AG08396 (cell line): ENCODE data around the gene EGFL8.

Source experiments
- DNase-seq: peaks from one replicate; pipeline ENCODE4 v3.0.0; 2012; ENCODE audit warnings: low spot score, mixed read lengths

The EGFL8 gene

GRCh38 chr6:32146687-32147086 is 17.7 kb upstream of the EGFL8 start:
- DNase-seq: no peak

- DNase-seq: no peak
Measured at GRCh38 chr6:32147401-32148132, 16.8 kb upstream of the EGFL8 start.

DNA sequence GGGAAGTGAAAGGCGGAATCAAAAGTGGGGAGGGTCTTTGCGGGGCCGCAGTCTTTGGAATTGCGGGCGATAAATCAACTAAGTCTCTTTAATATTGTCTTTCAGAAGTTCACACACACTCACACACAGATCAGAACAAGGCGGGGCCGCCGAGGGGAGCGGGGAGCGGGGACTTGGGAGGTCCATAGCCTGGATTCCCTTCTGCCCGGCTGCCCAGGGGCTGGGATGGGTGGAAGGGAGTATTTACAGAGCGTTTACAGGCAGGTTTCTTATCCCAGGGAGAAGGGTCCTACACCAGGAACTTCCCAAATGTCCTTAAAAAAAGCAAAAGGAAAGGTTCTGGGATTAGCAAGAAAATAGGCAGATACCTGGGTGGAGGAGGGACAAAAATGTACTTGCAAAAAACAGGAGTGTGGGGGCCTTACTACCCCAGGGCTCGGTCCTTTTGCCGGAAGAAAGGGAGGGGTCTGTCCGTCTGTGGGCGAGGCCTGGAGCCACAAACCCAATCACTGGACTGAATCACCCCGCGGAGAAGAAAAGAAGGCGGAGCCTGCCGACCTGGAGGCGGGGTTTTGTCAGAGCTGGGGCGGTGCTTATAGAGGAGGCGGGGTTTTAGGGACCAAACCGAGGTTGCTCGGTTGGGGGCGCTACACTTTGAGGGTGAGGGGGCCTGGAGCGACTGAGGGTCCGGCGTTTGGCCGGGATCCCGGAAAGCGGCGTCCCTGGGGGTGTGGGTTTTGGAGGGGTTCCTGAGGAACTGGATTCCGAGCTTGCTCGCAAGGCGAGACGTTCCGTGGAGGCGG is 15.9 kb upstream of the EGFL8 start:
- DNase-seq: no peak

GRCh38 chr6:32149092-32149755 is 15.2 kb upstream of the EGFL8 start:
- DNase-seq: no peak

- no peak for DNase-seq
Measured at GRCh38 chr6:32149932-32150870, 14.2 kb upstream of the EGFL8 start.

- DNase-seq: no peak
Measured at GRCh38 chr6:32151181-32151862, 13.1 kb upstream of the EGFL8 start.

DNA sequence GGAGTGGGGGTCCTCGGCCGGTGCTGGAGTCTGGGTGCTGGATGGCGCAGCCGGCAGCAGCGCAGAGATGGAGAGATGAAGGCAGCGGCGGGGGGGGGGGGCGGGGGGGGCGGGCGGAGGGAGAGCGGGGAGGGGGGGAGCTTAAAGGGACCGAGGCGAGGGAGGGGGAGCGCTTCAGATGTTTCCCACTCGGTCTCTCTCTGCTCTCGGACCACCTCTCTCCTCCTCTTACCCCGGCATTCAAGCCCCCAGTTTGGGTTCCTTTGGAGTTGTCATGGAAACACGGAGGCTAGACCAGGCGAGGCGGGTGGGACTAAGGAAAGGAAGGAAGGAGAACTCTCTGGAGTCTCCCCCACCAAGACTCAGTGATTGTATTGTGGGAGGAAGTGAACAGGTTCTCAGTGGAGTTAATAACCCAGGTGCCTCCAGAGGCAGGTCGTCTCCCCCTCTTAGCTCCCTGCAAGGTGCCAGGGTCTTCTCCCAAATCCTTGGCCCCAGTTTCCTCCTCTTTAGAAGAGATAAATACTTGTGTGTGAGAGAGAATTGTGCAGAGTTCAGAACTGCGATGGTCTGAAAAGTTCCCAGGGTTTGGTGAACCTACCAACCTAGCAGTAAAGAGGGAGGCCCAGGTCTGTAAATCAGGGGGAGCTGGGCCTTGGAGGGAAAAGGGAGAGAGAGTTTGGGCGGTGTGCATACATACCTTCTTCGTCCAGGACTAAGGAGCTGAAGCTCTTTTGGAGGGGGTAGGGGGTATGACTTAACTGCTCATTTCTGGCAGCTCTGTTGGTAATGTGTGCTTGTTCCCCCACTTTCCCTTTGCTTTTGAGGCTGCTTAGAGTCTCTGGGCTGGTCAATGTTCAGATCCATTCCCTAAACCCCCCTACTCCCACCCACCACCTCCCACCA is 12.3 kb upstream of the EGFL8 start, which contains the start of gene PRRT1:
PRRT1 (minus strand) TSS at position 77 of the 906 bp plus-strand sequence. CDS start 112 bp downstream, outside the sequence.
- DNase-seq: peak; percentile 48

DNA sequence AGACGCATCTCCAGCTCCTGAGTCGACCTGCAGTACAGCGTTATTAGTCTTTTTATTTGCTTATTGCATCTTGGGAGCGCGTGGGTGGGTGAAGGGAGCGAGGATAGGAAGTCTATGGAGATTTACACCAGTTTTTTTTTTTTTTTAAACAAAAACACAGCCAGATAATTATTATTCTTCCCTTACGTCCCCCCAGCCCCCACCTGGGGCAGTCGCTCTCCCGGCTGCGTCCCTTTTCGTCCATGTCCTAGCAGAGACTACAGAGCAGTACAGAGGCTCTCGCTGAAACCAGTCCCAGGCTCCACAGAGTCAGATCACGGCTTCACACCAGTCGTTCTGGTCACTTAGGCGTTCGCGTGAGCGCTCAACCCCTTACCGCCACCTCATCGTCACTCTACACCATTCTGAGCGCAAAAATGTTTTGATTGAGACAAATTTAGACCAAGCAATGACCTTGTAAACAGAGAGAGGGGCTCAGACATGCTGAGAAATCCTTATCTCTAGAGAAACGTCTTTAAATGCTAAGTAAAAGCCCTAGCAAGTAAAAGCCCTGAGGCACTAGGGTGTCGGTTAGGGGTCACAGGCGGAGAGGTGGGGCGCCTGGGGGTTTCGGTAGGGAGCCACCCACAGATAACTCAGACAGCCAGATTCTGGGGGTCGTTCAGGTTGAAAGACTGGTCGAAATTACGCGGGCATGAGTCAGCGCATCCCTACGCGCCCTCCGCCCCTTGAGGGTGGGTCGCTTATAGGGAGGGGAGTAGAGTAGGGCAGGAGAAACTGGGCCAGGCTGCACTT is 11.4 kb upstream of the EGFL8 start:
- peak; percentile 52 for DNase-seq

DNA sequence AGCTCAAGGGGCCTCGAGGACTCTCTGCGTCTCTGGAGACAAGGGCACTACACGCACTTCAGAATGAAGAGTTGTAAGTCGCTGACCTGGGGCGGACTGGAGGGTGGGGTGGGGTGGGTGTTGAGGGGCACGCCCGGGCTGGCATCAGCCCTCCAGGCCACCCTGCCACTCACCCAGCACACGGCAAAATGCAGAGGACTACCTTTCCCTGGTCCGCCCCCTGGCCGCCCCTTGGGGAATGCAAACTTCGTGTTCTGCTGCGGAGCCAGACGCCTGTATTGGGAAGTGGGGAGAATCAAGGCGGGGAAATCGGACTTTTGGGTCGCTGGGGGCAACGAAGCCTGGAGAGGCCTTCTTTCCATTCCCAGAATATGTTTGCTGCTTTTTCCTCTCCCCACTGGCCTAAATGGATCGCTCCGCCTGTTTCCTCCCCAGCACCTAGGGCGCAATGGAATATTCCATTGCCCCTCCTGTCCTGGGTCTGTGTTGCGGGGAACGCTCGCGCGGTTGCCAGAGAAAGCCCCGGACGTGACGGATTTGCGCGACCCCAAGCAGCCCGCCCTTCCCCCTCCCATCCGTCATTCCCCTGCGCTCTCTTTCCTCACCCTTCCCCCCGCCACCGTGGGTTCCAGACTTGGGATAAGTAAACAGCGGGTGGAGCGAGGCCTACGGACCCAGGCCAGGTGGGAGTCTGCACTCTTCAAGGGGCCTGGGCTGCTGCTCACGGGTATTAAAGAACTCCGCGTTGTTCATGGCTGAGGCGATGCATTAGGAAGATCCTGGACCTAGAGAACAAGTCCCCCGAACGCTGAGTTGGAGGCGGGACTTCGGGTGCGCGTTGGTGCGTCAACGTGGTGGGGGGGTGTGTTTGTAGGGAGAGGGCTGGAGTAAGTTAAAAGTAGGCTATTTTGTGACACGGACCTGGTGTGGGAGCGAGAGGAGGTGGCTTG is 10.6 kb upstream of the EGFL8 start, which contains the start of gene PPT2:
PPT2 (plus strand) TSS at position 578 of the 950 bp plus-strand sequence. CDS start 454 bp downstream, outside the sequence.
- peak; percentile 92 for DNase-seq

GRCh38 chr6:32154514-32155161 is 9.8 kb upstream of the EGFL8 start:
- peak; percentile 79 for DNase-seq

- no peak for DNase-seq
Measured at GRCh38 chr6:32156891-32157290, 7.5 kb upstream of the EGFL8 start.

DNA sequence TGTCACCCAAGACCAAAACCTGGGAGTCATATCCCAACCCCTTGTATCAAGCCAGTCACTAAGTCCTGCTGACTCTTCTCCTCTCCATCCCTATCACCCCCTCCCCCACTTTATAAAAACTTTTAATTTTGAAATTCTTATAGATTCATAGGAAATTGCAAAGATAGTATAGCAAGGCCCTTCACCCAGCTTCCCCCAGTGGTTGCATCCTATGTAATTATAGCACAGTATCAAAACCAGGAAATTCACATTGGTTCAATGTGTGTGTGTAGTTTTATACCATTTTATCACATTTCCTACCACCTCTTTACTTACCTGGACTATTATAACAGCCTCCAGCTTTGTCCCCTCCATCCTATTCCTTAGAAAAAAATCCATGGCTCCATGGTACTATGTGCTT is 6.3 kb upstream of the EGFL8 start:
- no peak for DNase-seq

GRCh38 chr6:32163559-32164258 is 686 bp upstream of the EGFL8 start:
- DNase-seq: no peak

DNA sequence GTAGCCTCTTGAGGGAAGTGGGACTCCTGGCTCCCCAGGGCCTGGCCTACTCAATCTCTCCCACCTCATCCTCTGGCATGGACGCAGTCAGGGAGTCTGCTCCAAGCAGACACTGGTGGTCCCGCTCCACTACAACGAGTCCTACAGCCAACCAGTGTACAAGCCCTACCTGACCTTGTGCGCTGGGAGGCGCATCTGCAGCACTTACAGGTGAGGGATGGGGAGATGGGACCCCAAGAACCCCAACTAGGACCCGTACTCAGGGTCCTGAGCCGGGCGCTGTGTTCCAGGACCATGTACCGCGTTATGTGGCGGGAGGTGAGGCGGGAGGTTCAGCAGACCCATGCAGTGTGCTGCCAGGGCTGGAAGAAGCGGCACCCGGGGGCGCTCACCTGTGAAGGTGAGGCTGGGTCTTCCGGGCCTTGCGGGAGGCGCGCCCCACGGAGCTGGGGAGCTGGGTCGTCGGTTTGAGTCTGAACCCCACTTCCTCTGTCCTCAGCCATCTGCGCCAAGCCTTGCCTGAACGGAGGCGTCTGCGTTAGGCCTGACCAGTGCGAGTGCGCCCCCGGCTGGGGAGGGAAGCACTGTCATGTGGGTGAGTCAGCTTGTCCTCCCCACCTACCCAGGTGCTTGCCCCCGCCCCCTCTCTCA is 2.1 kb downstream of the EGFL8 start:
- DNase-seq: no peak

- DNase-seq: no peak
Measured at GRCh38 chr6:32167154-32167760, 2.9 kb downstream of the EGFL8 start.
